Endothelial cell of hepatic sinusoid (primary cell): ENCODE measurements around the gene CCT8.

Experiments
- in situ Hi-C: cut with HindIII; loops from 2 replicates; pipeline ENCODE4 v1.10.0; 2017; ENCODE audit warnings: low sequenced_read_pairs

Gene CCT8, protein sequence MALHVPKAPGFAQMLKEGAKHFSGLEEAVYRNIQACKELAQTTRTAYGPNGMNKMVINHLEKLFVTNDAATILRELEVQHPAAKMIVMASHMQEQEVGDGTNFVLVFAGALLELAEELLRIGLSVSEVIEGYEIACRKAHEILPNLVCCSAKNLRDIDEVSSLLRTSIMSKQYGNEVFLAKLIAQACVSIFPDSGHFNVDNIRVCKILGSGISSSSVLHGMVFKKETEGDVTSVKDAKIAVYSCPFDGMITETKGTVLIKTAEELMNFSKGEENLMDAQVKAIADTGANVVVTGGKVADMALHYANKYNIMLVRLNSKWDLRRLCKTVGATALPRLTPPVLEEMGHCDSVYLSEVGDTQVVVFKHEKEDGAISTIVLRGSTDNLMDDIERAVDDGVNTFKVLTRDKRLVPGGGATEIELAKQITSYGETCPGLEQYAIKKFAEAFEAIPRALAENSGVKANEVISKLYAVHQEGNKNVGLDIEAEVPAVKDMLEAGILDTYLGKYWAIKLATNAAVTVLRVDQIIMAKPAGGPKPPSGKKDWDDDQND

DNA sequence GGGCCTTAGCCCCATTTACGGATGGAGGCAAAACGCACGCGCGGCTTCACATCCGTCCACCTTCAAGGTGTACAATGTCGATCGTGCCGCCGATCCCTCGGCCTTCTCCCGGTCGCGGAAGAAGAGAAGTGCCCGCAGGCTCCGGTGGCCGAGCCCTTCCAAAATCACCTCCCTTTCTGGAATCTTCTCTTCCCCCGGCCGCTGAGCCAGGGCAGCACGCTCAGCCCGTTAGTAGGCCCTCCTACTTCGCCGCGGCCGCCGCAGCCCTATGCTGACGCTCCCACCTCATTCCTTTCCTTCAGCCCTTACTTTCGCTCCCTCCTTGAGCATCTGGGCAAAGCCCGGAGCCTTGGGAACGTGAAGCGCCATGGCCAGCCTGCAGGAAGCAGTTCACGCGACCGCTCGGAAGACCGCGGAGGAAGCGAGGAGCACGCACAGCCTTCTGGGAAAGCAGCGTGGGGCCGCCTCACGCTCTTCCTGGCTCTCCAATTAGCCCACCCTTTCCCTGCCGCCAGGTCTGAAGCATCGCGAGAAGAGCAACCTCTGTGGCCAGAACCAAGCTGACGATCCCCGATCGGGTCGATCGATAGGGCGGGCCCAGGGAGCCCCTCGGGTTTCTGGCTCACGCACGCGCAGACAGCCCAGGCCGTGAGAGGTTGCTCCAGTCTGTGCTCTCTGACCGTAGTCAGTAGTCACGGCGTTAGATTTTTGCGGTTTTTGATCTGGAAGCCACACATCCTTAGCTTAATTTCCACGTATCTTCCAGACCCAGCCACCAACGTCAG, at the start of gene CCT8:
CCT8 (minus strand) TSS at position 427 of the 785 bp plus-strand sequence; CDS start at position 369, 58 bp downstream.
- in situ Hi-C loops: no loop called here

DNA sequence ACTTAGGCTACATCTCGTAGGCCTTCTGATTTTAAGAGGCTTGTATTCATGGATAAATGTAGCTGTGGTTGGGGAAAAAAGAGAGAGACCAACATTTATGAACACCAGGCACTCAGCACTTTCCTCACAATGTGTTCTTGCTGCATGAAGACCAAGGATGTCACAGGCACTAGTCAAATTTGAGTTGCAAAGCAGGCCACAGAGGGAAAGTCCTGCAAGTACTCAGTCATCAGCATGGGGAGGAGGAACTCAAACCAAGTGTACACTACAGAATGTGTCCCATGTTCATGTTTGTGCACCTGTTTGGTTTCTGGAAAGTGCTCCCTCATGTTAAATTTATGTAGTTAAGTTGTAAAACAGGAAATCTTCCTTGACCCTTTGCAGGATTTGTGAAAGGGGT, 48.3 kb upstream of the CCT8 start:
- in situ Hi-C loops: no loop called here

GRCh38 chr21:29117372-29117955, 44.0 kb upstream of the CCT8 start:
- in situ Hi-C loops: no loop called here

DNA sequence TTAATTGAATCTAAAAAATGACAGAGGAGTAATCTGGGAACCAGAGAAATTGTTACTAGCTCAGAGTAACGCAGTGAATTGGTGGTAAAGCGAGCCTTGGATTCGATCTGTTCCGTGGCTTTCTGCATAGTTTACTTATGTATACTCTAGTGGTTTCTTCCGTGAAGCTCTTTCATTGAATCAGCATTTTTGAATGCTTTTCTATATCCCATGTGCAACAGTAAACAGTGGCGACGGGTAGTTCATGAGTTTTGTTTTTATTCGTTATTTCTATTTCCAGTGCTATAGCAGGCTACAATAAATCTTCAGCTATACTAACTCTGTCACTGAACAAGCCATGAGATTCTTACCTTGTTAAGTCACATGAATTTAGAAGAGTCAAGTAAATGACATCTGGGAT, 42.5 kb upstream of the CCT8 start:
- in situ Hi-C loops: no loop called here

- in situ Hi-C loops: no loop called here
These were observed 41.5 kb upstream of the CCT8 start for GRCh38 chr21:29114765-29115500.

- in situ Hi-C loops: no loop called here
These were observed 31.8 kb upstream of the CCT8 start for GRCh38 chr21:29105218-29105617.

GRCh38 chr21:29104239-29104708, 30.8 kb upstream of the CCT8 start:
- in situ Hi-C loops: no loop called here

- in situ Hi-C loops: no loop called here
These were observed 29.4 kb upstream of the CCT8 start for GRCh38 chr21:29102791-29103257.

GRCh38 chr21:29098156-29098555, 24.7 kb upstream of the CCT8 start:
- in situ Hi-C loops: loop anchor here (5.0 kb wide), 1 partner anchor 89 kb away; no protein-coding TSS in a partner anchor

DNA sequence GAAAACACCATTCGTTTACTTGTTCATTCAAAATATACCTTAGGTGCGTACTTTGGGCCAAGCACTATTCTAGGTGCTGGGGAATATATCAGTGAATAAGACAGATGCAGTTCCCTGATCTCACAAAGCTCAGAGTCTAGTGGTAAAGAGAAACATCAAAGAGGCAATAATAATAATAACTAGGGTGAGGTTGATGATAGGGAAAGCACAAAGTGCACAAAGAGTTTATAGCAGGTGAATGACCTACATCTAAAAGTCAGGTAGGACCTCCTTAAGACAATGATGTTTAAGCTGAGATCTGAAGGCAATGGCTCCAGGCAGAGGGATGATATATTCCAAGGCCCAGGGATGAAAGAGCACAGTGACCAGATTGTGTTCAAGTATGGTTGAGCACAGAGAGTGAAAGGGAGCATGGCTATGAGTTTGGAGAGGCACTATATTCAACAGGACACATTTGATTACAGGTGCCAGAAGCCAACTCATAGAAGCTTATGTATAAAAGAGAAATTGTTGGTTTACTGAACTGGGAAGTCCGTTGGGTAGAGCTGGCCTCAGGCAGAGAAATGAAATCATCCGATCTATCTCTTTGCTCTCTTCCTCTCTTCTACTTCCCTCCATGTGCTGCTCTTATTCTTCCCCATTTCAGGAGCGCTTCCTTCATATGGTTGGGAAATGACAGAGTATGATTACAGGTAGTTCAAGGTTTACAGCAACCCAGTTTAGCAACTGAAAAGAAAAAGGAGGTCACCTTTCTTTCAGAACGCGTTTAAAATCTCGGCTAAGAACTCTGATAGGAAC, 23.0 kb upstream of the CCT8 start:
- in situ Hi-C loops: loop anchor here (5.0 kb wide), 1 partner anchor 91 kb away; no protein-coding TSS in a partner anchor

- in situ Hi-C loops: no loop called here
These were observed 18.9 kb upstream of the CCT8 start for GRCh38 chr21:29092102-29092959.

GRCh38 chr21:29091033-29091432, 17.6 kb upstream of the CCT8 start:
- in situ Hi-C loops: no loop called here

DNA sequence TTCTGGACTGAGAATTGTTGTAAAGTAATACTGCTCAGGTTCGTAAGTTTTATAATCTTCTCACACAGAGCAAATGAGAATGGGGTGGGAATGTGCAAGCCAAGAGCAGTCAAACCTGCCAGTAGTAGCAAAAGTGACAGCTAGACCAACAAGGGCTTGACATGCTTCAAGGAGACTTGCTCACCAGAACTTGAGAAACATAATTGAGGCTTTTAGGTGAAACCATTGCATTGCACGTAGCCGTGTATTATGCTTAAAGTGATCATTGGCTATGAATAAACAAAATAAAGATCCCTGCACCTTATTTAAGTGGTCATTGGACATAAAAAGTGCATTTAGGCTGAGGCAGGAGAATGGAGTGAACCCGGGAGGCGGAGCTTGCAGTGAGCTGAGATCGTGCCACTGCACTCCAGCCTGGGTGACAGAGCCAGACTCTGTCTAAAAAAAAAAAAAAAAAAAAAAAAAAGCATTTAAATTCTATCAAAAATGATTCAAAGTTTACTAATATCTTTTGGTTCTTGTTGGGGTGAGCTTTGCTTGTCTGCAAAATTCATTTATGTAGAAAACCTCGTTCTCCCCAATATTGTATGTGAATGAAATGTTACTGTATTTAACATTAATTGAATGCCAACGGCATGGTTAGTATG, 11.8 kb upstream of the CCT8 start:
- in situ Hi-C loops: no loop called here

DNA sequence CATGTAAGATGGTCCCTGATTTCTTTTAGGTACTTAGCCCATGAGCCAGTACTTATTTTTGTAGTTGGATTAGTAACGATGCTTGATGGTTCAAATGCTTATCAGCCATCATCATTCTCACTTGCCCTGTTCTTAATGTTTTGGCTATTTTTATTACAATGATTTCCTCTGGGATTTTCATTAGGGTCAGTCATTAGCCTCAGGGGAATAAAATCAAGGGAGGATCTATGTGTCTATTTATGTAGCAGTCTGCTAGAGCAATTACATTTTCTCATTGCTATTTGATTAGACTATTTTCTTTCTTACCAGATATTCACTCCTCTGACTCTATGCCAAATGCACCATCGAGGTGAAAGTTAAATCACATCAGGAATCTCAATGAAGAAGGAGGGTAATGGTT, 10.9 kb upstream of the CCT8 start:
- in situ Hi-C loops: no loop called here

DNA sequence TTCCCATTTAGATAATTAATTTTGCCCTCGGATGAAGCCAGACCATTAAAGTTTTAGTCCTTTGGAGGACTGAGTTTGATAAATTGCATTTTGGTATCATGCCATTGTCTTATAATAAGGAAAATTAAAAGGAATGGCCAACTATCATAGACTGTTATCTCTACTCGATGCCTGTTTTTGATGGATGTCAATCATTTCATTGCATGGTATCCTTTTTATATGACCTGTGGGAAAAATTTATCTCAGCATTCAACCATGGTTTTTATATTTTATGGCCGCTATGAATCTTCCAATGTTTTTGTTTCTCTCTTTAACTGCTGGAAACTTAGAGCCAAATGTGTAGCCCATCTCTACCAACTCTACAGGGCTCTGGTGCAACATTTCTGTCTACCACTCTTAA, 9.9 kb upstream of the CCT8 start:
- in situ Hi-C loops: no loop called here

DNA sequence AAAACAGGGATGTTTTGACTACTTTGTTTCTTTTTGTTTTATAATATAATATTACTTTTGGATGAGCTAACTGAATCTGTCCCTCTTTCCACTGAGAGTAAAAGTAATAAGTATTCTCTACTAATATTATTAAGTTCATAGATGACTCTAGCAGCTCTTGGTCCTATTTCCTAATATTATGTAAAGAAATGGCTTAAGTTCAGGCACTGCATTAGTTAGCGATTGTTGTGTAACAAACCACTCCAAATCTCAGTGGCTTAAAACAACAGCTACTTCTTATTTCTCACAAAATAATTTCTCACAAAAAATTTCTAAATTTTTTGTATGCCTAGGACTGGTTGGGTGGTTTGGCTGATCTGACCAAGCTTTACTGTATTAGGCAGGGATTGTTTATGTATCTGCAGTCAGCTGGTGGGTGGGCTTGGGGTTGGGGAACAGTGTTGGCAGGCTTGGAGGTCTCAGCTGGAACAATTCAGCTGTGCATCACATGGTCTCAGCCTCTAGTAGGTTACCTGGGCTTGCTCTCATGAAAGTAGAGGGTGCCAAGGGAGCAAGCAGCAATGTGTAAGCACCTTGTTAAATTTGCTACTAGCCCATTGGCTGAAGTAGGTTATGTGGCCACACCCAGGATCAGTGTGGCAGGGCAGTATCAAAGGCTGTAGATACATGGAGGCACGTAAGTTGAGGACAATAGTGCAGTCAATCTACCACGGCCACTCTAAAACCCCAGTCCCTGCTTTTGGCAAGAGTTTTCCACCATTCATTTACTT, 8.8 kb upstream of the CCT8 start:
- in situ Hi-C loops: no loop called here

DNA sequence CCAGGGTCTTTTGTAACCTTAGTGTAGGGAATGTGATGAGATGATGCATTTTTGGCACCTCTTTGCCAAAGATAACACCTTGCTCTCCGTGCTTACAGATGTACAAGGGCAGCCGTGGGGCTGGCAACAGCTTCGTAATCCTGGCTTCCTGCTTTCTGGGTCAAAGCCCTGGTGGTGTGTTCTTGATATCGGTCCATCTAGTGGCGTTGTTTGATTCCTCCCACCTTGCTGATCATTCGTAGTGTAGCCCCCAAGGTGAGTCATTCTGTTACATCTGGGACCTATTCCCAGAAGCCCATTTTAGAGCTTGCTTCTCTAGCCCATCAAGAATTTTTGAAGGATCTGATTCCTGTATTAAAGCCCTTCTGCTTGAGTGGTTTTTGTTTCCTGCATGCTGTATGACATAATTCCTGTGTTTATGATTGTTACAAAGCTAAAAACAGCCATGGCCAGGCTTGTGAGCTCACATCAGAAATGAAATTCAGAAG, 7.0 kb upstream of the CCT8 start:
- in situ Hi-C loops: no loop called here
